Vagina (tissue), 2 donors: ENCODE results near the gene RAB11FIP4.

Experiments used
- CTCF ChIP-seq, 3 experiments: fragments of 450-650 bp in 2 of 3; fragments of 200-600 bp in 1 of 3; sonication (generic) in 1 of 3; IDR thresholded peaks; one replicate each; pipeline ENCODE4 v1.5.1; 2017 to 2019; ENCODE audit warnings: antibody characterized with exemption in 3 of 3, mild to moderate bottlenecking in 2 of 3, moderate library complexity in 2 of 3
- POLR2A ChIP-seq, 2 donors: fragments of 450-650 bp; IDR thresholded peaks; one replicate each; pipeline ENCODE4 v1.6.1; 2017; ENCODE audit warnings: antibody characterized with exemption in 2 of 2, mild to moderate bottlenecking in 2 of 2, moderate library complexity in 2 of 2
- POLR2AphosphoS5 ChIP-seq, 2 donors: sonication (generic); formaldehyde crosslinking; IDR thresholded peaks; one replicate each; pipeline ENCODE4 v1.9.0; 2017; ENCODE audit warnings: antibody characterized with exemption in 2 of 2, mild to moderate bottlenecking in 2 of 2, low read depth in 1 of 2; ENCODE audit not compliant: insufficient read depth in 1 of 2

- TF ChIP-seq CTCF (IDR thresholded peaks at IDR 0.05) (no peak), POLR2AphosphoS5 (IDR thresholded peaks at IDR 0.05; ENCODE audit: insufficient read depth in 1 of 2, low read depth in 1 of 2) (no peak), POLR2A (IDR thresholded peaks at IDR 0.05) (no peak)
Measured at GRCh38 chr17:31411707-31412285, 20.3 kb downstream of the RAB11FIP4 start.
